Liver (tissue), 3 donors: ENCODE measurements around the gene ASB5.

Experiments used
- ATF3 ChIP-seq: IDR thresholded peaks from 2 replicates; pipeline ENCODE4 v1.6.1; 2016; ENCODE audit warnings: antibody characterized with exemption
- CTCF ChIP-seq: fragments of 150-350 bp; IDR thresholded peaks from 2 replicates; pipeline ENCODE4 v1.5.1; 2017; ENCODE audit warnings: improper control_type of control experiment, low read depth, low read length; ENCODE audit not compliant: missing input control
- EGR1 ChIP-seq, 2 donors: IDR thresholded peaks; 2 replicates each; pipeline ENCODE4 v1.6.1; 2016 to 2018; ENCODE audit warnings: antibody characterized with exemption in 2 of 2, low read depth in 2 of 2
- JUND ChIP-seq, 2 donors: IDR thresholded peaks; 2 replicates each; pipeline ENCODE4 v1.6.1; 2016; ENCODE audit warnings: antibody characterized with exemption in 2 of 2
- MAX ChIP-seq: IDR thresholded peaks from 2 replicates; pipeline ENCODE4 v1.6.1; 2016; ENCODE audit warnings: antibody characterized with exemption
- RAD21 ChIP-seq, 2 donors: IDR thresholded peaks; 2 replicates each; pipeline ENCODE4 v1.6.1; 2016; ENCODE audit warnings: antibody characterized with exemption in 2 of 2, mild to moderate bottlenecking in 2 of 2
- SP1 ChIP-seq: IDR thresholded peaks from 2 replicates; pipeline ENCODE4 v1.6.1; 2018; ENCODE audit warnings: antibody characterized with exemption, mild to moderate bottlenecking
- YY1 ChIP-seq: IDR thresholded peaks from 2 replicates; pipeline ENCODE4 v1.6.1; 2016; ENCODE audit warnings: antibody characterized with exemption, mild to moderate bottlenecking
- donor health status: healthy.
- donor health status: healthy.

- no peak for TF ChIP-seq EGR1 (IDR thresholded peaks at IDR 0.05; ENCODE audit: low read depth in 2 of 2)
- no peak for TF ChIP-seq ATF3
- no peak for TF ChIP-seq CTCF
- TF ChIP-seq SP1: no peak
- no peak for TF ChIP-seq RAD21 (IDR thresholded peaks at IDR 0.05)
- no peak for TF ChIP-seq MAX
- TF ChIP-seq YY1: no peak
- no peak for TF ChIP-seq JUND (IDR thresholded peaks at IDR 0.05)
Measured at GRCh38 chr4:176210101-176210500, 58.9 kb downstream of the ASB5 start.
